GM21619 (cell line): ENCODE results near the gene AKAP6.
"Not testable (repeated sequence)": the region's sequence is repeated elsewhere in the genome, so short reads cannot be mapped to it uniquely, and the experiment has no call there.

ENCODE experiments used
- ATAC-seq: cut with Tn5 transposase; IDR thresholded peaks from one replicate; pipeline ENCODE4 v1.9.1; 2021; ENCODE audit not compliant: unreplicated experiment

The AKAP6 gene

GRCh38 chr14:32728976-32729375 lies 399.9 kb downstream of the AKAP6 start:
- no peak for ATAC-seq

GRCh38 chr14:32731249-32731648 lies 402.2 kb downstream of the AKAP6 start:
- ATAC-seq, result no peak

- ATAC-seq, result no peak
These were observed 403.9 kb downstream of the AKAP6 start for GRCh38 chr14:32733015-32733414.

- ATAC-seq, result no peak
These were observed 405.2 kb downstream of the AKAP6 start for GRCh38 chr14:32734261-32734660.

GRCh38 chr14:32737621-32738020 lies 408.5 kb downstream of the AKAP6 start:
- no peak for ATAC-seq

GRCh38 chr14:32738206-32738871 lies 409.2 kb downstream of the AKAP6 start:
- no peak for ATAC-seq

- no peak for ATAC-seq
These were observed 415.8 kb downstream of the AKAP6 start for GRCh38 chr14:32744811-32745445.

GRCh38 chr14:32754209-32754608 lies 425.1 kb downstream of the AKAP6 start:
- ATAC-seq, result no peak

- ATAC-seq, result no peak
These were observed 427.1 kb downstream of the AKAP6 start for GRCh38 chr14:32756173-32756572.

- no peak for ATAC-seq
These were observed 427.7 kb downstream of the AKAP6 start for GRCh38 chr14:32756775-32757174.

GRCh38 chr14:32757568-32757967 lies 428.5 kb downstream of the AKAP6 start:
- ATAC-seq, result no peak

- no peak for ATAC-seq
These were observed 432.4 kb downstream of the AKAP6 start for GRCh38 chr14:32761381-32761968.

- no peak for ATAC-seq
These were observed 433.8 kb downstream of the AKAP6 start for GRCh38 chr14:32762886-32763285.

GRCh38 chr14:32763673-32764072 lies 434.6 kb downstream of the AKAP6 start:
- no peak for ATAC-seq

GRCh38 chr14:32764131-32764530 lies 435.0 kb downstream of the AKAP6 start:
- ATAC-seq, result no peak

GRCh38 chr14:32770422-32770821 lies 441.3 kb downstream of the AKAP6 start:
- ATAC-seq, result no peak

GRCh38 chr14:32774214-32774613 lies 445.1 kb downstream of the AKAP6 start:
- no peak for ATAC-seq

- no peak for ATAC-seq
These were observed 450.7 kb downstream of the AKAP6 start for GRCh38 chr14:32779840-32780239.

GRCh38 chr14:32784405-32784804 lies 455.3 kb downstream of the AKAP6 start:
- no peak for ATAC-seq

- ATAC-seq, result no peak
These were observed 456.5 kb downstream of the AKAP6 start for GRCh38 chr14:32785585-32785984.

GRCh38 chr14:32786886-32787285 lies 457.8 kb downstream of the AKAP6 start:
- ATAC-seq, result no peak

- ATAC-seq, result not testable (repeated sequence)
These were observed 463.9 kb downstream of the AKAP6 start for GRCh38 chr14:32793033-32793432.
